ENCODE measurements around the gene TMEM185B.

The TMEM185B gene

DNA sequence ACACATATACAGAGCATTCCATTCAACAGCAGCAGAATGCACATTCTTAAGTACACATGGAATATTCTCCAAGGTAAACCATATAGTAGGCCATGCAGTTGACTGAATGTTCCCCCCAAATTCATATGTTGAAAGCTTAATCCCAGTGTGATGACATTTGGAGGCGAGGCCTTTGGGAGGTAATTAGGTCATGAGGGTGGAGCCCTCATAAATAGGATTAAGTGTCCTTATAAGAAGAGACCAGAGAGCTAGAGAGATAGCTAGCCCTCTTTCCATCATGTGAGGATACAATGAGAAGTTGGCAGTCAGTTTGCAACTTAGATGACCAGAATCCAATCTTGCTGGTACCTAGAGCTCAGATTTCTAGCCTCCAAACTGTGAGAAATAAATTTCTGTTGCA lies 27.6 kb downstream of the TMEM185B start:
- DNase-seq (ENCODE audit: insufficient read length, low spot score) (no peak), FAIRE-seq (no peak)
- TF ChIP-seq, protein P1, sequence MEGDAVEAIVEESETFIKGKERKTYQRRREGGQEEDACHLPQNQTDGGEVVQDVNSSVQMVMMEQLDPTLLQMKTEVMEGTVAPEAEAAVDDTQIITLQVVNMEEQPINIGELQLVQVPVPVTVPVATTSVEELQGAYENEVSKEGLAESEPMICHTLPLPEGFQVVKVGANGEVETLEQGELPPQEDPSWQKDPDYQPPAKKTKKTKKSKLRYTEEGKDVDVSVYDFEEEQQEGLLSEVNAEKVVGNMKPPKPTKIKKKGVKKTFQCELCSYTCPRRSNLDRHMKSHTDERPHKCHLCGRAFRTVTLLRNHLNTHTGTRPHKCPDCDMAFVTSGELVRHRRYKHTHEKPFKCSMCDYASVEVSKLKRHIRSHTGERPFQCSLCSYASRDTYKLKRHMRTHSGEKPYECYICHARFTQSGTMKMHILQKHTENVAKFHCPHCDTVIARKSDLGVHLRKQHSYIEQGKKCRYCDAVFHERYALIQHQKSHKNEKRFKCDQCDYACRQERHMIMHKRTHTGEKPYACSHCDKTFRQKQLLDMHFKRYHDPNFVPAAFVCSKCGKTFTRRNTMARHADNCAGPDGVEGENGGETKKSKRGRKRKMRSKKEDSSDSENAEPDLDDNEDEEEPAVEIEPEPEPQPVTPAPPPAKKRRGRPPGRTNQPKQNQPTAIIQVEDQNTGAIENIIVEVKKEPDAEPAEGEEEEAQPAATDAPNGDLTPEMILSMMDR (IDR thresholded peaks at IDR 0.05; ENCODE audit: insufficient read depth, missing control alignments) = no peak

DNA sequence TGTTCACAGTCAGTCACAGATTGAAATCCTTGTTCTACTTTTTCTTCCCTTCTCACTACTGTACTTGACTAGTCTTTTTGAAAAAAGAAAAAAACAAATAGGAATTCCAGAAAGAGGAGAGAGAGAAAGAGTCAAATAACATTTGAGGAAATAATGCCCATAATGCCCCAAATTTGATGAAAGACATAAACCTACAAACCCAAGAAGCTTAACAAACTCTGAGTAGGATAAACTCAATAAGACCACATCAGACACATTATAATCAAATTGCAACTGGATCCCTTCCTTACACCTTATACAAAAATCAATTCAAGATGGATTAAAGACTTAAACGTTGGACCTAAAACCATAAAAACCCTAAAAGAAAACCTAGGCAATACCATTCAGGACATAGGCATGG lies 30.9 kb downstream of the TMEM185B start:
- FAIRE-seq = no peak
- DNase-seq (ENCODE audit: insufficient read length, low spot score) = no peak

DNA sequence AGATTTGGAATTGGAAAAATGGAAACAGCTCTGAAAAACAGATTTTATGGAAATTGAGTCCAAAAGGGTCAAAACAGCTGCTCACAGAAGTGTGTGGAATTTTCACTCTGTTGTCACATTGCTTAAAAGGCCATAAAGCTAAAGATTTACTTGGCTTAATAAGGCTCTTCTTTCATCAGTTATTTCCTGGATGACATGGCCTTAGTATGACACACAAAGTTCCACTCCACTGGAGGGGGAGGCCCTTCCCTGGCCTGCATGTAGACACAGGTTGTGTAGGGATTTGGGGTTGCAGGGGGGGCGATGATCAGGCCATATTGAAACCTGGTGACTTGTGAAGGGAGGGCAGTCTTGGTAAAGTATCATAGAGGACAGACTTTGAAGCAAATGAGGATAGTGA lies 34.0 kb downstream of the TMEM185B start:
- TF ChIP-seq, protein P1 (IDR thresholded peaks at IDR 0.05; ENCODE audit: insufficient read depth, missing control alignments) = no peak
- DNase-seq (ENCODE audit: insufficient read length, low spot score) = no peak
- no peak for FAIRE-seq

More for the DNA sequence above, 30.9 kb downstream of the TMEM185B start:
- TF ChIP-seq, protein P1 (IDR thresholded peaks at IDR 0.05; ENCODE audit: insufficient read depth, missing control alignments) = no peak

DNA sequence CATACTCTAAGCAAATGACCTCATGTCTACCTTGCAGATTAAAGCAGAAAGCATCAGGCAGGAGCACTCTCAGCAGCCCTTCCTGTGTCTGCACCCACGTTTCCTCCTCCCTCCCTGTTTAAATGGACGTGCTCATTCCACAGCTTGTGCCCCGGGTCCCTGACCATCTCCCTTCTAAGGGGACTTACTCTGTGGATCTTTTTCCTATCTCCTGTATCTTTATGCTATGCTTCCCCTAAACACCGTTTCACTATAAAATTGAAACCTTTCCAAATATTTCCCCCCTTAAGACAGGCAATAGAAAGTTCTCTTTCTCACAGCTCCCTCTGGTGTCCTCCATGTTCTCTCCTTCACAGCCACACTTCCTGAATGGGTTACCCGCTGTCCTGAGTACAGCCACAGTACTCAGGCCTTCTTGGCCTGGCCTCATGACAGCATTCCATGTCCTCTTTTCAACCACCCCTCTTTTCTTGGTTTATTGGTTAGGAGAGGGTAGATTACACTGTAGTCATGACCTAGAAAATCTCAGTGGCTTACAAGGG lies 41.1 kb downstream of the TMEM185B start:
- TF ChIP-seq, protein P1 (IDR thresholded peaks at IDR 0.05; ENCODE audit: insufficient read depth, missing control alignments) = no peak
- DNase-seq (ENCODE audit: insufficient read length, low spot score) (no peak), FAIRE-seq (no peak)

DNA sequence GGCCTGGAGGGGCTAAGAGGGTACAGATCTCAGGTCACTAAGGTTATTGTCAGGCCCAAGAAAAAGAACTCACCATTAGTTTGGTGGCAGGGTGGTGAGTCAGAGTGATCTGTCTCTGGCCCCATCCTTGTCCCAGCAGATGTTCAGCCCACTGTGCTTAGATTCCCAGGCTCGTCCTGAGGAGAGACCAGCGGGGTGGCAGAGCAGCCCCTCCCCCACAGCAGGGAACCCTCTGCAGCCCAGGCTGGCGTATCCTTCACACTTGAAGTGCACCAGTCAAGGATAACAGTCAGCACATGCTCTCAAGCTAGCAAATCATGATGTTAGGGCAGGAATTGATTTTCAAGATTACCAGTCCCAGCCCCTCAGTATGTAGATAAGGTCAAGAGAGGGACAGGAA lies 43.1 kb downstream of the TMEM185B start:
- TF ChIP-seq, protein P1 (IDR thresholded peaks at IDR 0.05; ENCODE audit: insufficient read depth, missing control alignments) = no peak
- no peak for DNase-seq (ENCODE audit: insufficient read length, low spot score)
- FAIRE-seq = no peak

DNA sequence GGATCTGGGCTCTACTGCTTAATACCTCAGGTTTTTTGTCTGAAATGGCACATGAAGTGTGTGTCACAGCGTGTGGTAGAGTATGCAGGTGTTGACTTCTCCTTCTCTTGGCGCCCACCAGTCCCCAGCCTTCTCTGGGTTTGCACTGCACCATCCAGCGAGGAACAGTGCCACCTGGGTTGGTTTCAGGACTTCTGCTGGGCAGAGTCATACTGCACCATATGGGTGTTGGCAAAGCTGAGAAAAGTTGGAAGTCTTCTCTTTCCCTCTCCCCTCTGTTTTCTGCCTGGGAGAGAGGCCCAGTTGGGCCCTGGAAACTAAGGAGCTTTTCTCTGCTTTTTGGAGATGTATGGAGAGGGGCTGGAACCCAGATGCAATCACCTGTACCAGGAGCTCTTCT lies 43.8 kb downstream of the TMEM185B start:
- no peak for DNase-seq (ENCODE audit: insufficient read length, low spot score)
- FAIRE-seq = no peak
- TF ChIP-seq, protein P1 (IDR thresholded peaks at IDR 0.05; ENCODE audit: insufficient read depth, missing control alignments) = no peak

DNA sequence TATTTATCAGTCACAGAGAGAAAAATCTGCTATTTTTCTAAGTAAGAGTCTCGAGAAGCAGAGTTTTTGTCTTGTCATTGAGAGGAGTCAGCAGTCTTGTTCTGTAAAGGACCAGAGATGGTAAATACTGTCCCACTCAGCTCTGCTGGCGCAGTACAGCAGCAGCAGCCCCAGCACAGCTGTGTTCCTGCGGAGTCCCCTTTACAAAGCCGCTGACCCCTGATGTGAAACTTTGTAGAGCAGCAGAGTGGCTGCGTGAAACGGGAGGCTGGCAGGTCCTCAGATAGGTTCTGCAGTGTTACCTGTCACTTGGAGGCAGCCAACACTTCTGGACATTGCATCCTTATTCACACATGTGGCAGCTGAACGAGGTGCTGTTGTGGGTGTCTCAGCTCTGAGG lies 45.2 kb downstream of the TMEM185B start:
- TF ChIP-seq, protein P1 (IDR thresholded peaks at IDR 0.05; ENCODE audit: insufficient read depth, missing control alignments) = no peak
- DNase-seq (ENCODE audit: insufficient read length, low spot score) (no peak), FAIRE-seq (no peak)
